RKO (cell line): ENCODE measurements around the gene GLYATL3.

Experiments used
- DNase-seq: peaks from one replicate; pipeline ENCODE4 v3.0.0-alpha.2; 2016; ENCODE audit warnings: low spot score

GLYATL3 gene

GRCh38 chr6:49548613-49549304, 49.0 kb downstream of the GLYATL3 start:
- DNase-seq, result no peak

- no peak for DNase-seq
These were observed 50.2 kb downstream of the GLYATL3 start for GRCh38 chr6:49549691-49550491.

- DNase-seq, result peak; percentile 84
These were observed 50.9 kb downstream of the GLYATL3 start, which contains the start of gene C6orf141 for GRCh38 chr6:49550492-49551077. C6orf141 (plus strand) TSS chr6:49550668; CDS start chr6:49550793, 125 bp downstream.

- DNase-seq, result peak; percentile 57
These were observed 51.5 kb downstream of the GLYATL3 start for GRCh38 chr6:49551078-49551865.

GRCh38 chr6:49551866-49552129, 52.1 kb downstream of the GLYATL3 start:
- DNase-seq, result peak; percentile 46

- DNase-seq, result peak; percentile 84
These were observed 52.9 kb downstream of the GLYATL3 start for GRCh38 chr6:49552596-49552995.

GRCh38 chr6:49553384-49553783, 53.7 kb downstream of the GLYATL3 start:
- peak; percentile 94 for DNase-seq

- peak; percentile 56 for DNase-seq
These were observed 56.2 kb downstream of the GLYATL3 start for GRCh38 chr6:49555951-49556350.

- peak; percentile 96 for DNase-seq
These were observed 56.7 kb downstream of the GLYATL3 start for GRCh38 chr6:49556429-49556837.

- DNase-seq, result no peak
These were observed 57.5 kb downstream of the GLYATL3 start for GRCh38 chr6:49557177-49557576.

- DNase-seq, result no peak
These were observed 58.5 kb downstream of the GLYATL3 start for GRCh38 chr6:49558238-49558637.

GRCh38 chr6:49563006-49563886, 63.5 kb downstream of the GLYATL3 start:
- no peak for DNase-seq

- DNase-seq, result no peak
These were observed 64.8 kb downstream of the GLYATL3 start for GRCh38 chr6:49564552-49564951.

- no peak for DNase-seq
These were observed 65.5 kb downstream of the GLYATL3 start for GRCh38 chr6:49565261-49565660.

GRCh38 chr6:49565855-49566254, 66.1 kb downstream of the GLYATL3 start:
- no peak for DNase-seq

GRCh38 chr6:49570474-49571079, 70.9 kb downstream of the GLYATL3 start:
- DNase-seq, result peak; percentile 62

GRCh38 chr6:49576618-49577017, 76.9 kb downstream of the GLYATL3 start:
- no peak for DNase-seq
